PC-3 (cell line): Measurements from ENCODE around the gene SCLY.

Experiments used
- EZH2 ChIP-seq: fragments of 300-600 bp; sonication (generic); IDR thresholded peaks from one replicate; pipeline ENCODE4 v1.6.1; 2017; ENCODE audit warnings: antibody characterized with exemption, mild to moderate bottlenecking, low read length; ENCODE audit not compliant: unreplicated experiment
- TF ChIP-seq, protein P1 (sequence below): fragments of 300-600 bp; sonication (generic); conservative IDR thresholded peaks from 2 replicates; pipeline ENCODE4 v1.5.1; 2017; ENCODE audit warnings: antibody characterized with exemption, low read depth, mild to moderate bottlenecking, low read length

DNA sequence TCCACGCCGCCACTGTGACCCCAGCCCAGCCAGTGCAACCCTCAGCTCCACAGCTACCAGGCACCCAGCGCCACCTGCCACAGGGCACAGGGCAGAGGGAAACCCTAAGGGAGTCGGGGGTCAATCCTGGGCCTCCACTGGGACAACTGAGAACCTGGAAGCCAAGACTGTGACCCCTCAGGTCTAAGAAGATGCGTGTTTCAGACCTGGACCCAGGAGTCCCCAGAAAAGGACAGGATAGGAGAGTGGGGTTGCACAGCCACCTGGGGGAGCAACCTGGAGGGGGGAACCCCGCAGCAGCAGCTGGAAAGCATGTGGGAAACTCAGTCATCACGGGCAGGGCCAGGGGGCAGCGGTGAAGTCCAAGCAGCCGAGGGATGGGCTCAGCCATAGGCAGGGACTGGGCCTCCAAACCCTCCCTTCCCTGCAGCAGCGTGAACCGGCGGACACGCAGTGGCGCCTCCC, 43.5 kb downstream of the SCLY start:
- TF ChIP-seq, protein P1, sequence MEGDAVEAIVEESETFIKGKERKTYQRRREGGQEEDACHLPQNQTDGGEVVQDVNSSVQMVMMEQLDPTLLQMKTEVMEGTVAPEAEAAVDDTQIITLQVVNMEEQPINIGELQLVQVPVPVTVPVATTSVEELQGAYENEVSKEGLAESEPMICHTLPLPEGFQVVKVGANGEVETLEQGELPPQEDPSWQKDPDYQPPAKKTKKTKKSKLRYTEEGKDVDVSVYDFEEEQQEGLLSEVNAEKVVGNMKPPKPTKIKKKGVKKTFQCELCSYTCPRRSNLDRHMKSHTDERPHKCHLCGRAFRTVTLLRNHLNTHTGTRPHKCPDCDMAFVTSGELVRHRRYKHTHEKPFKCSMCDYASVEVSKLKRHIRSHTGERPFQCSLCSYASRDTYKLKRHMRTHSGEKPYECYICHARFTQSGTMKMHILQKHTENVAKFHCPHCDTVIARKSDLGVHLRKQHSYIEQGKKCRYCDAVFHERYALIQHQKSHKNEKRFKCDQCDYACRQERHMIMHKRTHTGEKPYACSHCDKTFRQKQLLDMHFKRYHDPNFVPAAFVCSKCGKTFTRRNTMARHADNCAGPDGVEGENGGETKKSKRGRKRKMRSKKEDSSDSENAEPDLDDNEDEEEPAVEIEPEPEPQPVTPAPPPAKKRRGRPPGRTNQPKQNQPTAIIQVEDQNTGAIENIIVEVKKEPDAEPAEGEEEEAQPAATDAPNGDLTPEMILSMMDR: no peak
- TF ChIP-seq EZH2: no peak
